Measurements from ENCODE around the gene KIFC1.

Gene KIFC1

GRCh38 chr6:33427585-33428223 is 36.1 kb downstream of the KIFC1 start:
- peak; percentile 75 to 79 for DNase-seq

GRCh38 chr6:33428224-33428965 is 36.8 kb downstream of the KIFC1 start:
- peak; percentile 35 to 43 for DNase-seq

GRCh38 chr6:33428966-33429749 is 37.5 kb downstream of the KIFC1 start:
- no peak for DNase-seq

GRCh38 chr6:33429750-33430052 is 38.1 kb downstream of the KIFC1 start:
- DNase-seq, result peak in 1 of 2 donors; percentile 56

GRCh38 chr6:33430334-33430733 is 38.7 kb downstream of the KIFC1 start:
- peak in 1 of 2 donors; percentile 43 for DNase-seq

GRCh38 chr6:33430991-33431879 is 39.6 kb downstream of the KIFC1 start:
- DNase-seq, result peak; percentile 89 to 90

GRCh38 chr6:33431880-33432541 is 40.4 kb downstream of the KIFC1 start:
- DNase-seq, result peak in 1 of 2 donors; percentile 52

GRCh38 chr6:33432546-33432945 is 40.9 kb downstream of the KIFC1 start:
- no peak for DNase-seq

GRCh38 chr6:33433001-33433543 is 41.4 kb downstream of the KIFC1 start:
- no peak for DNase-seq

- DNase-seq, result no peak
Measured at GRCh38 chr6:33433544-33434191, 42.0 kb downstream of the KIFC1 start.

GRCh38 chr6:33434961-33435360 is 43.3 kb downstream of the KIFC1 start:
- no peak for DNase-seq

GRCh38 chr6:33437666-33438065 is 46.0 kb downstream of the KIFC1 start:
- no peak for DNase-seq

- no peak for DNase-seq
Measured at GRCh38 chr6:33438978-33439594, 47.5 kb downstream of the KIFC1 start.

GRCh38 chr6:33439956-33440648 is 48.5 kb downstream of the KIFC1 start:
- DNase-seq, result no peak

GRCh38 chr6:33440649-33441309 is 49.2 kb downstream of the KIFC1 start:
- DNase-seq, result no peak

GRCh38 chr6:33441457-33441856 is 49.8 kb downstream of the KIFC1 start:
- no peak for DNase-seq

GRCh38 chr6:33442283-33442682 is 50.7 kb downstream of the KIFC1 start:
- no peak for DNase-seq

GRCh38 chr6:33443025-33443424 is 51.4 kb downstream of the KIFC1 start:
- no peak for DNase-seq

- no peak for DNase-seq
Measured at GRCh38 chr6:33443619-33444504, 52.2 kb downstream of the KIFC1 start.
